HepG2 (cell line): Measurements from ENCODE around the gene UTP3. TPM values are rescaled to one million over a fixed set of nuclear protein-coding genes. Genes with fewer than 3 reads are reported as not detected.

ENCODE experiments used
- JUN ChIP-seq: sonication (generic); formaldehyde crosslinking; IDR thresholded peaks from 2 replicates; pipeline ENCODE4 v1.4.0; 2020; ENCODE audit warnings: mild to moderate bottlenecking, missing genetic modification reagents
- NFE2L2 ChIP-seq: fragments of 150-350 bp; IDR thresholded peaks from 2 replicates; pipeline ENCODE4 v1.6.1; 2014; ENCODE audit warnings: low read length
- NR2F1 ChIP-seq, 2 experiments: fragments of 450-650 bp in 1 of 2; formaldehyde crosslinking in 1 of 2; IDR thresholded peaks; 2 replicates each; pipeline versions ENCODE4 v1.5.0 to v1.6.1; 2016 to 2020; ENCODE audit warnings: mild to moderate bottlenecking in 1 of 2, missing compliant biosample characterization in 1 of 2, missing genetic modification reagents in 1 of 2, moderate library complexity in 1 of 2
- PAF1 ChIP-seq: IDR thresholded peaks from 2 replicates; pipeline ENCODE4 v1.6.1; 2016; ENCODE audit warnings: missing genetic modification reagents, missing compliant biosample characterization
- RFX3 ChIP-seq: IDR thresholded peaks from 2 replicates; pipeline ENCODE4 v1.6.1; 2016; ENCODE audit warnings: missing biosample characterization, missing genetic modification reagents
- SAFB2 ChIP-seq: sonication (generic); formaldehyde crosslinking; IDR thresholded peaks from 2 replicates; pipeline ENCODE4 v1.5.1; 2020; ENCODE audit warnings: missing genetic modification reagents, low read depth, mild to moderate bottlenecking, borderline replicate concordance
- SCMH1 ChIP-seq: sonication (generic); formaldehyde crosslinking; IDR thresholded peaks from 2 replicates; pipeline ENCODE4 v1.9.0; 2021; ENCODE audit warnings: missing genetic modification reagents, mild to moderate bottlenecking, borderline replicate concordance
- ZFP62 ChIP-seq: sonication (generic); formaldehyde crosslinking; IDR thresholded peaks from 2 replicates; pipeline ENCODE4 v1.4.0; 2020; ENCODE audit warnings: missing genetic modification reagents
- ZNF10 ChIP-seq: sonication (generic); formaldehyde crosslinking; IDR thresholded peaks from 2 replicates; pipeline ENCODE4 v1.4.0; 2020; ENCODE audit warnings: mild to moderate bottlenecking, low read depth, missing genetic modification reagents, borderline replicate concordance
- ZNF251 ChIP-seq: sonication (generic); formaldehyde crosslinking; IDR thresholded peaks from 2 replicates; pipeline ENCODE4 v1.9.0; 2021; ENCODE audit warnings: mild to moderate bottlenecking, missing genetic modification reagents
- ZNF256 ChIP-seq: sonication (generic); formaldehyde crosslinking; conservative IDR thresholded peaks from 2 replicates; pipeline ENCODE4 v1.4.0; 2020; ENCODE audit warnings: missing genetic modification reagents
- ZNF549 ChIP-seq: sonication (generic); formaldehyde crosslinking; IDR thresholded peaks from 2 replicates; pipeline ENCODE4 v1.5.0; 2020; ENCODE audit warnings: missing genetic modification reagents
- ZNF747 ChIP-seq: sonication (generic); formaldehyde crosslinking; IDR thresholded peaks from 2 replicates; pipeline ENCODE4 v1.8.1; 2023; ENCODE audit warnings: missing genetic modification reagents, mild to moderate bottlenecking, borderline replicate concordance
- ZNF749 ChIP-seq: sonication (generic); formaldehyde crosslinking; IDR thresholded peaks from 2 replicates; pipeline ENCODE4 v1.8.0; 2022; ENCODE audit warnings: mild to moderate bottlenecking, missing genetic modification reagents, moderate library complexity, borderline replicate concordance
- ZNF773 ChIP-seq: sonication (generic); formaldehyde crosslinking; IDR thresholded peaks from 2 replicates; pipeline ENCODE4 v1.4.0; 2020; ENCODE audit warnings: missing genetic modification reagents, borderline replicate concordance
- polyA plus RNA-seq, 8 experiments: library from polyadenylated mRNA; depleted of rRNA in 3 of 8; stranded (reverse) in 7 of 8; unstranded in 1 of 8; fragments of >200 nt; fragmentation: Illumina TruSeq in 4 of 8; extraction: Trizol in 4 of 8; gene quantifications; 2 replicates each; pipeline versions ENCODE4 v1.2.1 to v1.2.3, GENCODE V29; 2011 to 2016; ENCODE audit warnings: low read depth in 4 of 8, missing spikeins in 1 of 8, mixed read lengths in 1 of 8; ENCODE audit not compliant: insufficient read depth in 1 of 8
- total RNA-seq, 5 experiments: library from RNA; depleted of rRNA; stranded (reverse); fragments of >200 nt; fragmentation: Illumina TruSeq; extraction: Trizol; gene quantifications; 2 replicates each; pipeline ENCODE4 v1.2.3, GENCODE V29; 2016; ENCODE audit warnings: low read depth in 1 of 5
- TF ChIP-seq, protein P1 (sequence below): sonication (generic); formaldehyde crosslinking; IDR thresholded peaks from 2 replicates; pipeline ENCODE4 v1.4.0; 2020; ENCODE audit warnings: missing genetic modification reagents
- TF ChIP-seq, protein P2 (sequence below): sonication (generic); formaldehyde crosslinking; IDR thresholded peaks from 2 replicates; pipeline ENCODE4 v1.4.0; 2020; ENCODE audit warnings: missing genetic modification reagents, borderline replicate concordance
- TF ChIP-seq, protein P3 (sequence below): sonication (generic); formaldehyde crosslinking; IDR thresholded peaks from 2 replicates; pipeline ENCODE4 v1.4.0; 2020; ENCODE audit warnings: missing genetic modification reagents, borderline replicate concordance

The UTP3 gene
- total and polyA plus RNA-seq, 2 of the 13 experiments (the other 11 are each of a cell fraction or from before 2014, with no cell fraction given) = 6.9 to 19.5 TPM

DNA sequence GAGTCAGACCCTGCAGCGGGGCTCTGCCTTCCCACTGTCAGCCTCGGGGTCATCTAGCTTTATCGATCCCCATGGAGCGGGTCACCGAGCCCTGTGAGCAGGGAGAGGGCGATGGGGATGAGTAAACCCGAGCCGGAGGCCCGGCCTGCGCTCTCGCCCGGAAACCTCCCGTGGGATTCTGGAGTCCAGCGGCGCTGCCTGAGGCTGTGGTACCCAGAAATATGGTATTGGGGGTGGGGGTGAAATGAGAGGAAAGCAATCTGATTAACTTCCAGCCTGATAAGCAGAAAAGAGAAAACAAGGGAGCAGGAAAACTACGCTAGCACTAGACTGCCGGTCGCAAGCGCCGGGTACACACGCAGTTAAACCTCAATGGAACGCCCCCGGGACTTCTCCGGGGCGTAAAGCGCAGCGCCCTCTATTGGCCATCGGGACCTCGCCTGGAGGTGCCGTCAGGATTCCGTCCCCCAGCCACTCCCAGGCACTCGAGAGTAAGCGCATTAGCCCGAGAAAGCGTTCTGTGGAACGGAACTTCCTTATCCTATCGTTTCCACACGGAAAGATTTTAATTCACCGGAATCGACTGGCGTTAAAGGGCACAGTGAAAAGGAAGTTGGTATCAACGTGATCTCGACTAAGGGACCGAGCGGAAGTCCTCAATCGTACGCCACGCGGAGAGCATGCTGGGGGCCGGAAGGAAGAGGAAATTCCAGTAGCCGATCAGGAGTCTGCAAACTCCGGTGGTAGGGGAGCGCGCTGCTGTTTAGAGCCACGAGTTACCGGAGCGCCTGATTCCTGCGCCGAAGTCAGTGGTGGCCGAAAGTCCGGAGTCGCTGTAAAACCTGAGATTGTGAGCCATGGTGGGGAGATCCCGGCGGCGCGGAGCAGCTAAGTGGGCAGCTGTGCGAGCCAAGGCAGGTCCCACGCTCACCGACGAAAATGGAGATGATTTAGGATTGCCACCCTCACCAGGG is at the start of gene UTP3 (continued):
- TF ChIP-seq, protein P1, sequence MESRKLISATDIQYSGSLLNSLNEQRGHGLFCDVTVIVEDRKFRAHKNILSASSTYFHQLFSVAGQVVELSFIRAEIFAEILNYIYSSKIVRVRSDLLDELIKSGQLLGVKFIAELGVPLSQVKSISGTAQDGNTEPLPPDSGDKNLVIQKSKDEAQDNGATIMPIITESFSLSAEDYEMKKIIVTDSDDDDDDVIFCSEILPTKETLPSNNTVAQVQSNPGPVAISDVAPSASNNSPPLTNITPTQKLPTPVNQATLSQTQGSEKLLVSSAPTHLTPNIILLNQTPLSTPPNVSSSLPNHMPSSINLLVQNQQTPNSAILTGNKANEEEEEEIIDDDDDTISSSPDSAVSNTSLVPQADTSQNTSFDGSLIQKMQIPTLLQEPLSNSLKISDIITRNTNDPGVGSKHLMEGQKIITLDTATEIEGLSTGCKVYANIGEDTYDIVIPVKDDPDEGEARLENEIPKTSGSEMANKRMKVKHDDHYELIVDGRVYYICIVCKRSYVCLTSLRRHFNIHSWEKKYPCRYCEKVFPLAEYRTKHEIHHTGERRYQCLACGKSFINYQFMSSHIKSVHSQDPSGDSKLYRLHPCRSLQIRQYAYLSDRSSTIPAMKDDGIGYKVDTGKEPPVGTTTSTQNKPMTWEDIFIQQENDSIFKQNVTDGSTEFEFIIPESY (CRISPR knock-in tag) = peak; percentile 77
- TF ChIP-seq ZNF256 (peak; percentile 49; the same call in 1 of the 2 replicates), ZNF747 (CRISPR knock-in tag) (peak; percentile 91; the same call in 1 of the 2 replicates), RFX3 (peak; percentile 39; the same call in 1 of the 2 replicates), SAFB2 (CRISPR knock-in tag) (no peak; the same call in 1 of the 2 replicates), ZFP62 (no peak), ZNF549 (CRISPR knock-in tag) (no peak), NR2F1 (CRISPR knock-in tag; IDR thresholded peaks at IDR 0.05) (peak in 1 of 2 experiments; percentile 52; a peak in 3 of 4 replicates), NFE2L2 (no peak), ZNF749 (CRISPR knock-in tag) (peak; percentile 60; the same call in 1 of the 2 replicates), ZNF773 (CRISPR knock-in tag) (0 out of 2 replicates have a peak, but pooled peaks have one; percentile 12), PAF1 (CRISPR knock-in tag) (no peak), ZNF251 (no peak), ZNF10 (no peak; the same call in 1 of the 2 replicates), JUN (CRISPR knock-in tag) (peak; percentile 69), SCMH1 (CRISPR knock-in tag) (no peak)
- TF ChIP-seq, protein P2, sequence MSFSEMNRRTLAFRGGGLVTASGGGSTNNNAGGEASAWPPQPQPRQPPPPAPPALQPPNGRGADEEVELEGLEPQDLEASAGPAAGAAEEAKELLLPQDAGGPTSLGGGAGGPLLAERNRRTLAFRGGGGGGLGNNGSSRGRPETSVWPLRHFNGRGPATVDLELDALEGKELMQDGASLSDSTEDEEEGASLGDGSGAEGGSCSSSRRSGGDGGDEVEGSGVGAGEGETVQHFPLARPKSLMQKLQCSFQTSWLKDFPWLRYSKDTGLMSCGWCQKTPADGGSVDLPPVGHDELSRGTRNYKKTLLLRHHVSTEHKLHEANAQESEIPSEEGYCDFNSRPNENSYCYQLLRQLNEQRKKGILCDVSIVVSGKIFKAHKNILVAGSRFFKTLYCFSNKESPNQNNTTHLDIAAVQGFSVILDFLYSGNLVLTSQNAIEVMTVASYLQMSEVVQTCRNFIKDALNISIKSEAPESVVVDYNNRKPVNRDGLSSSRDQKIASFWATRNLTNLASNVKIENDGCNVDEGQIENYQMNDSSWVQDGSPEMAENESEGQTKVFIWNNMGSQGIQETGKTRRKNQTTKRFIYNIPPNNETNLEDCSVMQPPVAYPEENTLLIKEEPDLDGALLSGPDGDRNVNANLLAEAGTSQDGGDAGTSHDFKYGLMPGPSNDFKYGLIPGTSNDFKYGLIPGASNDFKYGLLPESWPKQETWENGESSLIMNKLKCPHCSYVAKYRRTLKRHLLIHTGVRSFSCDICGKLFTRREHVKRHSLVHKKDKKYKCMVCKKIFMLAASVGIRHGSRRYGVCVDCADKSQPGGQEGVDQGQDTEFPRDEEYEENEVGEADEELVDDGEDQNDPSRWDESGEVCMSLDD (CRISPR knock-in tag) = peak; percentile 11; the same call in 1 of the 2 replicates
- TF ChIP-seq, protein P3, sequence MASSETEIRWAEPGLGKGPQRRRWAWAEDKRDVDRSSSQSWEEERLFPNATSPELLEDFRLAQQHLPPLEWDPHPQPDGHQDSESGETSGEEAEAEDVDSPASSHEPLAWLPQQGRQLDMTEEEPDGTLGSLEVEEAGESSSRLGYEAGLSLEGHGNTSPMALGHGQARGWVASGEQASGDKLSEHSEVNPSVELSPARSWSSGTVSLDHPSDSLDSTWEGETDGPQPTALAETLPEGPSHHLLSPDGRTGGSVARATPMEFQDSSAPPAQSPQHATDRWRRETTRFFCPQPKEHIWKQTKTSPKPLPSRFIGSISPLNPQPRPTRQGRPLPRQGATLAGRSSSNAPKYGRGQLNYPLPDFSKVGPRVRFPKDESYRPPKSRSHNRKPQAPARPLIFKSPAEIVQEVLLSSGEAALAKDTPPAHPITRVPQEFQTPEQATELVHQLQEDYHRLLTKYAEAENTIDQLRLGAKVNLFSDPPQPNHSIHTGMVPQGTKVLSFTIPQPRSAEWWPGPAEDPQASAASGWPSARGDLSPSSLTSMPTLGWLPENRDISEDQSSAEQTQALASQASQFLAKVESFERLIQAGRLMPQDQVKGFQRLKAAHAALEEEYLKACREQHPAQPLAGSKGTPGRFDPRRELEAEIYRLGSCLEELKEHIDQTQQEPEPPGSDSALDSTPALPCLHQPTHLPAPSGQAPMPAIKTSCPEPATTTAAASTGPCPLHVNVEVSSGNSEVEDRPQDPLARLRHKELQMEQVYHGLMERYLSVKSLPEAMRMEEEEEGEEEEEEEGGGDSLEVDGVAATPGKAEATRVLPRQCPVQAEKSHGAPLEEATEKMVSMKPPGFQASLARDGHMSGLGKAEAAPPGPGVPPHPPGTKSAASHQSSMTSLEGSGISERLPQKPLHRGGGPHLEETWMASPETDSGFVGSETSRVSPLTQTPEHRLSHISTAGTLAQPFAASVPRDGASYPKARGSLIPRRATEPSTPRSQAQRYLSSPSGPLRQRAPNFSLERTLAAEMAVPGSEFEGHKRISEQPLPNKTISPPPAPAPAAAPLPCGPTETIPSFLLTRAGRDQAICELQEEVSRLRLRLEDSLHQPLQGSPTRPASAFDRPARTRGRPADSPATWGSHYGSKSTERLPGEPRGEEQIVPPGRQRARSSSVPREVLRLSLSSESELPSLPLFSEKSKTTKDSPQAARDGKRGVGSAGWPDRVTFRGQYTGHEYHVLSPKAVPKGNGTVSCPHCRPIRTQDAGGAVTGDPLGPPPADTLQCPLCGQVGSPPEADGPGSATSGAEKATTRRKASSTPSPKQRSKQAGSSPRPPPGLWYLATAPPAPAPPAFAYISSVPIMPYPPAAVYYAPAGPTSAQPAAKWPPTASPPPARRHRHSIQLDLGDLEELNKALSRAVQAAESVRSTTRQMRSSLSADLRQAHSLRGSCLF (CRISPR knock-in tag) = no peak; the same call in 1 of the 2 replicates
